Stimulated activated CD4-positive, alpha-beta T cell treated with anti-CD3 and anti-CD28 coated beads, TNF-alpha, amount 100 ng/mL, for 24 hours (primary cell): ENCODE results near the gene SNX4.
"Not testable (repeated sequence)": the region's sequence is repeated elsewhere in the genome, so short reads cannot be mapped to it uniquely, and the experiment has no call there.

Source experiments
- DNase-seq, 3 experiments: peaks; one replicate each; pipeline ENCODE4 v3.0.0-alpha.2; 2020; ENCODE audit warnings: low read depth in 3 of 3

SNX4 gene

DNA sequence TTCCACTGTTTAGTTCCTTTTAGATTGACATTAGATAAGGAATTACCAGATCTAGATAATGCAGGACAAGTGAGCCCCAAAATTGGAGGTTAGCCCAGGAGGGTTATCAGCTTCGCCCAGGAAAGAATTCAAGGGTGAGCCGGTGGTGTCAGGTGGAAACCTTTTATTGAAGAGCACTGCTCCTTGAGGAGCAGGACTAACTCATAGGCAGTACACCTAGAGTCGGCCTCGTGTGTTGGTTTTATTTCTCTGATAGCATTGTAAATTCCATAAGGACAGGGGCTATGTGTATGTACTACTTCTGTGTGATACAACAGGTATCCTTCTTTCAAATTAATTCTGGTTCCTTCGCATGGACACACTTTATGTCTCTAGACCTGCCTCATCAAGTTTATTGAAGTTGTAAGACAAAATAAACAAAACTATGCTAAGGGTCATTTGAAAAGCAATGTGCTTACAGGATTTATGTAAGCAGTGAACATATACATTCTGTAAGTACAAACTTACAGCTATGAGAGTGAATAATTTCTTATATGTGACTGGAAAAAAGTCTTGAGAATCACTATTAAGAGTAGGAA is 57.2 kb downstream of the SNX4 start:
- DNase-seq, result no peak

DNA sequence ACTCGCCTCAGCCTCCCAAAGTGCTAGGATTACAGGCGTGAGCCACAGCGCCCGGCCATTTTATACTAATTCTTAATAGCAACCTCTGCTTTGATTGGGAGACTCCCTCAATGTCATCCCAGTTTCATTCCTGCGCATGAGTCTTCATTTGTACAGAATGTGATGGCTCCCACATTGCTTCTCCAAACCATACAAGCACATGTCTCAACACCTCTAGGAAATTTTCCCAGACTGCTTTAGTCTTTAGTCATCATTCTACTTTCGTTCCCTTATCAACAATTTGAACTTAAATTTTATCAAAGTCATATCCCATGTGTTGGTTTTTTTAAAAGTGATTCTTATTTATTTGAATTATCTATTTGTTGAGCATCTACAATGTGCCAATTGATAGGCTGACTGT is 58.1 kb downstream of the SNX4 start:
- no peak for DNase-seq

DNA sequence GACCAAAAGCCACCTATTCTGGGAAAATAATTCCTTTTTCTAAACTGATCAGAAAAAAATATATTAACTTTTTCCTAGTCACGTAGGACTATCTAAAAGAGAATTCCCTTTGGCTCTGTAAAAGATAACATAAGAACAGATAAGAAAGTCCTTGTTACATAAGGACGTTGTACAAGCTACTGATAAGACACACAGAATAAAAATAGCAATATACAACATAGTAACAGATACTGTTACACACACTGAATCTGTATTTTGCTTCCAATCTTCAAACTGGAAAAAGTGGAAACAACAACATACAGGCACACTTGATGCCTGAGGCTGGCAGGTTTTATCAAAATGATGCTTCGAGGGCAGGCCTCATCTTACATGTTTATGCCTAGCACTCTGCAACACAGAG is 59.8 kb downstream of the SNX4 start:
- no peak for DNase-seq

DNA sequence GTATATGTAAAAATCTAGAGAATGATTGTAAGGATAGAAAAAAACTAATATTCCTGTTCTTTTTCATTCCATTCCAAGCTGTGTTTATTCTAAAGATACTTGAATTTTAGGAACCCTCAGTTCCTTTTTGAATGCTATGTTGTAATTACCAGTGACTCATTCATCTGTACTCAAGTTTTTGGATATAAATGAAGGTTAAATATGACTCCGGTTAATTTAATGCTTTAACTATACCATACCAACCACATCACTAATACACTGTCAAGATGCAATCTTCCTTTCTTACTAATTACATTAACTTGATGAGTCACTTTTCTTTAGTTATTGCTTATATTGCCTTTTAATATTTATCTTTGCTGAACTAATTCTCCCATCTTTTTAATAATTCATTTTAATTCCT is 76.1 kb downstream of the SNX4 start:
- no peak for DNase-seq

DNA sequence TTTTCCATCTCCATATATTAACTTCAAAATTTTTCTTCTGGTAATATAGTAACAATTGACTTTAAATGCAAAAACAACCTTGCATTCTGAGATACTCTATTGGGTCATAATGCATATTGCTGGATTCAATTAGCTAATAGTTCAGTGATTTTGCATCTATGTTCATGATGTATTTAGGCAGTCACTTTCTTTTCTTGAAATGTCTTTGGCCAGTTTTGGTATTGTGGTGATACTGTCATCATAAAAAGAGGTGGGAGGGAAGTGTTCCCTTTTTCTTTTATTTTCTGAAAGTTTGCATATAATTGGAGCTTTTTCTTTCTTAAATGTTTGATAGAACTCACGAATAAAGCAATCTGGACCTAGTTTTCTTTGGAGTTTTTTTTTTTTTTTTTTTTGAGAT is 77.5 kb downstream of the SNX4 start:
- DNase-seq, result no peak

DNA sequence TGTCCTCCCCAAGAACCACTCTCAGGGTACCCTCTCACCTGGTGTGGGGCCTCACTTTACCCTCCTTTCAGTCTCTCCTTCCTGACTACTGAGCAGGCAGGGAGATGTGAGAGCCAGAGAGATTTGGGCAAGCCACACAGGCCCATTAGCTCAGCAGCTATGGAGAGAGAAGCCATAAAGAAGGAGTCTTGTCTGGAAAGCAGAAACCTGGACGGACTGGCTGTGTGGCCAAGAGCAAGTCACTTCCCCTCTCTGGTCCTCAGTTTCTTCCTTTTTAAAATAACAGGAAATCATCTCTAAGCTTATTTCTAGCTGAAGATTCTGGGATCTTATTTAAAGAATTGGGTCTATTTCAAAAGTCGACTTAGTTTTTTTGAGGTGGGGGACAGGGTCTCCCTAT is 79.0 kb downstream of the SNX4 start:
- DNase-seq, result no peak

DNA sequence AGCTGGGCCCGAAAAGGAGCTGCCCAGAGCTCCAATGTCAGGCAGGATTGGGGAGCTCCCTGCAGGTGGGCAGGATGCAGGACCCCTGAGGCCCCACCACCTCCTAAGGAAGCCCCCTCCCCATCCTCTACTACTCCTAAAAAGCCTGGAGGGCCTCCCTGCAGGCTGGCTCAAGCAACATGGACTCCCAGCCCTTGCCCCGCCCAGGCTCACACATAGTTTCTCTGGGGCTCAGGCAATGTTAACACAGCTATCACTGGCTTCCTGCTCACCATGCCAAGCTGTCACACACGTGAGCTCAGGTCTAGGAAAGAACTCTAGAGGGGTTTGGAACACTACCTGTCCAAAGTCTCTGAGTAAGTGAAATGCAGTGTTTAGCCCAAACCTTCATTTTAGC is 79.4 kb downstream of the SNX4 start:
- DNase-seq, result no peak

DNA sequence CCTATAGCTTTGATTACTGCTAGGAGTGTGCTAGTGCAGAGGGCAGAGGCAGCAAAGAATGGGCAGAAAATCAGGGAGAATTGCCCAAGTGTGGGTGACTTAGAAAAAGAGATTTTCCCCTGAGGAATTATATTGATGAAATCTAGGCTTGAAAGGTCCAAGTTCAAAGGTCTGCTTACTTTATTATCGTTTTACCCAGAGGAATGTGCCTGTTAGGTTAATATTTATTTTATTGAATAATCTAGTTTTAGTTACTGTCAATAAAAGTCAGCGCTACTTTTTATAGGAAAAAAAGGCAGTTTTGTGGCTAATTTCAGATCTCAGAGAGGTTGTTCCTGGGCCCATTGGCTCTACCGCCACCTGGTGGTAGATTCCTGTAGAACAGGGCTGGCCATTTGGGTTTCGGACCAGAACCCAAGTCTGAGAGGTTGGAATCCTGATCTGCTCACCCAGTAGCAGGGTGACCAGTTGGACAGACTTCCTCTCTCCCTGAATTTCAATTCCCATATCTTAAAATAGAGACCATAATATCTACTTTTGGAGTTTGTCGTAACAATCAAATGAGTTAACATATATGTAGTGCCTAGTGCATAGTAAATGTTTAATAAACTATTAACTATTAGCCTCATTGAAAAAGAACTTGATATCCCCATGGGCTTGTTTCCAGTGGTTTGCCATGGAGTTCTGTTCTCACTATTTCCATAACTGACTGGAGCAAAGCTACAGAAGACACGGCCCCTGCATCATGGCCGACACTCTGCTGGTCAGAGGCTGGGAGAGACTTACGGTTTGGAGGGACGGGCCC is 82.2 kb downstream of the SNX4 start:
- peak; percentile 35 to 53 (median 47) for DNase-seq

DNA sequence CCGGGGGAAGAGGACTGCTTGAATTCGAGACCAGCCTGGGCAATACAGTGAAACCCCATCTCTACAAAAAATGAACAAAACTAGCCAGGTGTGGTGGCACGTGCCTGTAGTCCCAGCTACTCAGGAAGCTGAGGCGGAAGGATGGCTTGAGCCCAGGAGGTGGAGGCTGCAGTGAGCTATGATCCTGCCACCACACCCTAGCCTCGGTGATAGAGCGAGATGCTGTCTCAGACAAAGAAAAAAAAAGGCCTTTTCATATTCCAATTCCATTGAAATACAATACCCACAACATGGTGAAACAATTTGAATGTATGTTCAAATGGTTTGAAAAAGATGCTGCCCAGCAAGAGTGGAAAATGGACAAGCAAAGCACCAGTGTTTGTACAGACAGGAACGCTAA is 83.1 kb downstream of the SNX4 start:
- DNase-seq, result no peak

DNA sequence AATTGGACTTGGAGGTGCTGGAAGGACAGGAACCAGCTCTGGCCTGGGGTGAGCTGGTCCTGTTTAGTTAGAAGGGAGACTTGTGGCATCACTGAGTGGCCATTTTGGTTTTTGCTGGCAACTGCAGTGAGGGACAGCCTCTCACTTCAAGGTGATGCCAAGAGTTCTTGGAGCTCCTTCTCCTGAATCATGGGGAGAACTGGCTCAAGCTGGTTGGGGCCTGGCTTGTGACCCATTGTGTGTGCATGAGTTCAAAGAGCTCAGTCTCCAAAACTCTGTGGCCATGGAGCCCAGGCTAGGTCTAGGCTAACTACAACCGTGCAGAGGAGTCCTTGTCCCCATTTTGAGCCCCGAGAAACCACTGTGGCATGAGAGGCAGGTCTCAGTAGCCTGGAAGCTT is 84.8 kb downstream of the SNX4 start:
- DNase-seq, result no peak

DNA sequence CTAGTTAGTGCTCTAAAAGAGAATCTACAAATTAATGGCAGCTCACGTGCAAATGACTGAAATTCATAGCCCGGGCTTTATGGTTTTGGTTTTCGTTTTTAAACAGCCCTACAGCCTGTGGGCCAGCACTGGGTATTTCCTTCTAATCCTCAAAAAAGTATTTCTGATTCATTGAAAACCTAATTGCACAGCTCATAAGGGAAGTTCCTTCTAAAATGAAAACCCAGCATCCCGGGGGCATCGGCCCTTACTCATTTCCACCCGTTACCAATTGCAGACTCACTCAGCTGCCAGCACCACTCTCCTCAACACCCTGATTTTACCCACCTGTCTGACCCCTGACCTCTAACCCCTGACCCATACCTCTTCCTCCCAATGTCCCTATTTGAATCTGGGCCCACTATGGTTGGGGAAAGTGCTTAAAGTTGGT is 85.4 kb downstream of the SNX4 start:
- DNase-seq, result peak in 1 of 3 experiments; percentile 14

DNA sequence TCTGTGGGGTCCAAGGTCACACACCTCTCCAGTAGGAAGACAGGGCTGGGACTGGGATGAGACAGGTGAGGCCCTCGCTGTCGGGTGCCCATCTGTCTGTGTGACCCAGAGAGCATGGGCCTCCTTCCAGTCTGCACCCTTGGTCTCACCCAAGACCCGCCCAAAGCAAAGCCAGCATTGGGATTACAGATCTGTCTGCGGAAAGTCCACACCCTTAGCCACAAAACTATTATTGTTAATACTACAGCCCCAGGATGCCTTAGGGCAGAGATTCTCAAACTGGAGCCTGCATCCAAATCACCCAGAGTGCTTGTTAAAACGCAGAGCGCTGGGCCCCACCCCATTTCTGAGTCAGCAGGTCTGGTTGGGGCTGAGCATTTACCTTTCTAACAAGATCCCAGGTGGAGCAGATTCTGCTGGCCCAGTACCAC is 86.4 kb downstream of the SNX4 start:
- DNase-seq, result no peak

DNA sequence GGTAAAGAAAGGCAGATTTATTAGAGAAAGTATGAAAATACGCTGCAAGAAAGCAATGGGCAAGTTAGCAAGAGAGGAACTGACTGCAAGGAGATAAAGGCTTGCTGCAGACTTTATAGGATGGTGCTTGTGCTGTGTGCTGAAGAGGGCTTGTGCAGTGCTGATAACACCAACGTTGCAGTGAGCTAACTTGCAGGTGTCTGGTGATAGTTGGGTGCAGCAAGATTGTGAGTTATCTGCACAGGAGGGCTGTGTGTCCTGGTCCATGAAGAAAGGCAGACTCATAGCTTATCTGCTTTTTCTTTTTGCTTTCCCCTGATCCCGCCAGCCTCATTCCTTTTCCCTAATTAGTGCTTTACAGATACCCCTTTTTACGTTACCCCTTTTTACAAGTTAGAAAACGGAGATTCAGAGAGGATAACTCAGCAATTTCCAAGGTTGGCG is 86.9 kb downstream of the SNX4 start:
- no peak for DNase-seq

DNA sequence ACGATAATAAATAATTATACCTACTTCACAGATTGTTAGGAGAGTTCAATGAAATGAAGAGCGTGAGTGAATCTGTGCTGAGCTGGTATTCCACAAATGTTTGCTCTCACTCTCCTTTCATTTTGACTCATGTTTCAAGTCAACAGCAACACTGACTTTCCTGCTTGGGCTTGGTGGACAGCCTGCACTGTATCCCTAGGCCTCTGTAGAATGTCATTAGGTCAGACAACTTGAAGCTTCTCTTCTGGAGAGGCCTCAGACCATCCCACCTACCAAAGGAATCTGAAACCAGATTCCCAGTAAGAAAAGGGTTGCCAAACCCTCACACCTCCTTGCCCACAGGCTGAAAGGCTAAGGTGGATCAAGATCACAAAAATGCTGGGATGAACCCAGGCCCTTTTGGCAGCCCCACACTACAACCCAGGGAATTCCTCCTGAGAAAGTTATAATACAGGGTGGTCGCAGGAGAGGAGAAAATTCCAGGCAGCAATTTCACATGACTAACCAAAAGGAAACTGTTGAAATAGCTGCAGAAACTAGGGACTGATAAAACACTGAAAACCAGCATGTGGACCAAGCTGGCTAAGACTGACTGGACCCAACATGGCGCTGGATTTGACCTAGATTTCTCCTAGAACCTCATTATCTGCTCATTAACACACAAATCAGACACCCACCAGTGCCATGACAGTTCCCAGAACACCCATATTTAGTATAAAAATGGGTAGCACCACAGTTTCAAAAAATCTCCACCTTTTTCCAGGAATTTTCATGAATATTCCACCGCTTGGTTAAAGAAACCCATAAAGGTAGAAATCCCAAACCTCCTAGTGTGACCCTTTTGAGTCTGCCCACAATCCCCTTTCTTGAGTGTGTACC is 87.9 kb downstream of the SNX4 start:
- no peak for DNase-seq

DNA sequence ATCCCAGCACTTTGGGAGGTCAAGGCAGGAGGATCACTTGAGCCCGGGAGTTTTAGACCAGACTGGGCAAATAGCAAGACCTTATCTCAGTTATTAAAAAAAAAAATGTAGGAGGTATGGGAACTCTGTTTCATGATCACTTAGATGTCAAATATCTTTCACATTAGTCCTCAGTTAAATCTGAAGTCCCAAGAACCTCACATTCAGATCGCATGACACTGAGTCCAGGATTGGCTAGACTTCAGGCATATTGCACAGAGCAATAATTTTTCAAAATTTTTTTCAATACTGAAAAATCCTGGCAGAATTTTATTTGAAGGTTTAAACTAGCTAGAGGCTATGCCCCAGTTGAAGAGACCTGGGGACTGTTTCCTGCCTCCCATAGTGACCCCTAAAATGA is 88.6 kb downstream of the SNX4 start:
- no peak for DNase-seq

DNA sequence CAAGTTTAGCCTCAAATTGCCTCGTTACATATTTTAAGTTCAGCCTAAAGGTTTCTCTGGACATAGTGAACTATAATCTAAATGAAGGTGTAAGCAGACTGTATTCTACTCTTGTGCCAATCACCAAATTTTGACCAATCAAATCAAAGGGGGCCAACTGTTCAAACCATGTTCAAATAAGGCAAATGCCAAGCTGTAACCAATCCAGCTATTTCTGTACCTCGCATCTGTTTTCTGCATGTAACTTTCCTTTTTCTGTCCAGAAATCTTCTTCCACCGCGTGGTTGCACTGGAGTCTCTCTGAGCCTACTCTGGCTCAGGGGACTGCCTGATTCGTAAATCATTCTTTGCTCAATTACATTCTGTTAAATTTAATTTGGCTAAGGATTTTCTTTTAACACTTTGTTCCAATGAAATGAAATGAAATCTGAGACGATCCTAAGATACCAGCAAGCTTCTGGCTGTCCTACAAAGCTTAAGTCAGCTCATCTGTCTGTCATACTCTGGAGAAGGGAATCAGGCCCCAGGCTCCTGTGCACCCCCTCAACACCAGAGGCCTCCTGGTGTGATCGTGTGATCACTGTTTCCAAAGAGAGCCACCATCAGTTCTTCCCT is 91.7 kb downstream of the SNX4 start:
- no peak for DNase-seq

DNA sequence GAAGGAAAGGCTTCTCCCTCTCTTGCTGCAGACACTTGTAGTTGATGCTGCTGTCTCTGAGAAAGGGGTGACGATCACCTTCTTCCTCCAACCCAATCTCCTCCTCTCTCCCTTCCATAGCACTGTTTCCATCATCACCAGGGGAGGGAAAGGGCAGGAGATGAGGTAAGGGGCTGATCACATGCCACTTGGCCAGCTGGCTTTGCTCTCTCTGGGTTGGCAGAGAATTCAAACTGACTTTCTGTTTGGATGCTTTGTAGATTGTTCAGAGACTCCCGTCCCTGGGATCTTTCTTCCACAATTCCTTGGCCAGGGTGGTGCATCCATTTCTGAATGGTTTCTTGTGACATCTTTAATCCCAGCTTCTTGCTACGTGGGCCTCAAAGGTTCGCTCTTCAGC is 101.7 kb downstream of the SNX4 start:
- no peak for DNase-seq

DNA sequence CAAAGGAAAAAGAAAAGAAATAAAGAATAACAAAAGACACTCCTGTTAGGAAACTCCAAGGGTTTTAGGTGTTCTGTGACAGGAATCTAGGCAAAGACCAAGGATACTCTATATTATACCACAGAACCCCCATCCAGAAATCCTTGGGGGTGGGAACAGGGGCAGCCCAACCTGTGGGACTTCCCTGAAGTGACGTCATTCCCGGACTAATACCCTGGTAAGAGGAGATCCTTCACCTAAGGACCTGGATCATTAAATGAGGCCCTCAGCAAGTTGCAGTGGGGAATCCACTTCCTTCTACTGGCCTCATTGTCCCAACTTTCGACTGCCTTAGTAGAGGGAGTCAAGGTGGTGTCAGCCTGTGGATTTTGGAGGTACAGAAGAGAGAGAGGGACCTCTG is 103.8 kb downstream of the SNX4 start:
- no peak for DNase-seq

DNA sequence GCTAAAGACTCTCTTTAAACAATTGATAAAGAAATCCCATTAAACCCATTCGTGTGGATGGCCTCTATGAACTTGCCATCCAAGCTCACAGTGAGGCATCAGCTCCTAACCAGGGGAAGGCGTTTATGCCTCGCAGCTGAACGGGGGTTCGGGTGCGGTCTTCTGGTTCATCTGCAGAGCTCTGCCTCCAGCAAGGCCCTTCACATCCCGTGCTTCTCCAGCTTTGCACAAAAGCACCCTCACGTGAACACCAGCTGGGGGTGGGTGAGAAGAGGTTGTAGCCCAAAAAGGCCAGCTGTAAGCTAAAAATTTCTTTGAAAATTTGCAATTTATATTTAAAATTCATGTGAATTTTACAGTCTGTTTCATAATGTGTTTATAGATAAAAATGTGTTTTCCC is 105.3 kb downstream of the SNX4 start:
- DNase-seq, result no peak

DNA sequence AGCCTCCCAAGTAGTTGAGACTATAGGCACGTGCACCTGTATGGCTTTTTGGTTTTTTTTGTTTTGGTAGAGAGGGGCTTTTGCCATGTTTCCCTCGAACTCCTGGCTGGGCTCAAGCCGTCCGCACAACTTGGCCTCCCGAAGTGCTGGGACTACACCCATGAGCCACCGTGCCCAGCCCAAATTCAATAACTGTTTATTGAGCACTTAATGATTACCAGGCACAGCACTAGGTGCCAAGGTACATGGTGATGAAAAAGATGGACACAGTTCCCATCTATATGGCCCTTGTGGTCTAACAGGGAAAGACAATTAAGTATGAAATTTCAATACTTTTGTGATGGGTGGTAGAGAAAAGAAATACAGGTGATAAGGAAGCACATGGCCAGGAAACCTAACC is 109.1 kb downstream of the SNX4 start:
- no peak for DNase-seq

DNA sequence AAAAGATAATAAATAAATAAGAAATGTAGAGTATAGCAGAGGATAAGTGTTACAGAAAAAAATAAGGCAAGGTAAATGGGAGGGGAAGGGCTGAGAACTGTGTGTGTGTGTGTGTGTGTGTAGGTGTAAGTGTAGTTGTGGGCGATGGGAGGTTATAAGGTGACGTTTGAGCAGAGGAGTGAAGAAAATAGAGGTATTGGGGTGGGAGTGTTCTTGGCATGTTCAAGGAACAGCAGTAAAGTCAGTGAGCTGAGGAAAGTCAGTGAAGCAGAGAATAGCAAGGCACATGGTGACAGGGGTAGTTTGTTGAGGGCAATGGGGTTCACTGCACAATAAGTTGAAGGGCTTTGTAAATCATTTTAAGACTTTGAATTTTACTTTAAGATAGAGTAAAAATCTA is 113.9 kb downstream of the SNX4 start:
- no peak for DNase-seq

DNA sequence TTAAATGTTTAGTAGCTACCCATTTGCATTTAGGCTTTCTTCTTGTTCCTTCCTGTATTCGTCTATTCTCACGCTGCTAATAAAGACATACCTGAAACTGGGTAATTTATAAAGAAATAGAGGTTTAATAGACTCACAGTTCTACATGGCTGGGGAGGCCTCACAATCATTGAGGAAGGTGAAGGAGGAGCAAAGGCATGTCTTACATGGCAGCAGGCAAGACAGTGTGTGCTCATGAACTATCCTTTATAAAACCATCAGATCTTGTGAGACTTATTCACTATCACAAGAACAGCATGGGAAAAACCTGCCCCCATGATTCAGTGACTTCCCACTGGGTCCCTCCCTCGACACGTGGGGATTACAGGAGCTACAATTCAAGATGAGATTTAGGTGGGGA is 114.5 kb downstream of the SNX4 start:
- not testable (repeated sequence) for DNase-seq
